ENCODE data around the gene YTHDC2.

GRCh38 chr5:113546703-113547183, 33.2 kb downstream of the YTHDC2 start:
- TF ChIP-seq EZH2 (IDR thresholded peaks at IDR 0.05): no peak
- no peak for TF ChIP-seq POLR2AphosphoS5 (IDR thresholded peaks at IDR 0.05; ENCODE audit: borderline replicate concordance, low read depth, low read length)
